ENCODE results near the gene MTHFD2L.

MTHFD2L gene

GRCh38 chr4:74324262-74324661, 166.3 kb downstream of the MTHFD2L start:
- Histone ChIP-seq H3K27me3 (ENCODE audit: control insufficient read depth in 2 of 2, insufficient read depth in 2 of 2, low read length in 2 of 2) (no peaks in the 10 kb centered on the region), H3K9ac (ENCODE audit: low read depth in 1 of 2, low read length in 2 of 2) (no peak overlapping the region), H3K4me3 (ENCODE audit: low read length in 2 of 2) (no peak overlapping the region)

GRCh38 chr4:74325886-74326285, 168.0 kb downstream of the MTHFD2L start:
- Histone ChIP-seq H3K27me3 (ENCODE audit: control insufficient read depth in 2 of 2, insufficient read depth in 2 of 2, low read length in 2 of 2) (no peaks in the 10 kb centered on the region), H3K4me3 (ENCODE audit: low read length in 2 of 2) (no peak overlapping the region), H3K36me3 (ENCODE audit: control insufficient read depth in 2 of 2, insufficient read depth in 2 of 2, low read length in 2 of 2) (no peaks in the 10 kb centered on the region), H3K9me3 (ENCODE audit: control insufficient read depth in 2 of 2, low read length in 2 of 2) (no peaks in the 10 kb centered on the region), H3K4me1 (ENCODE audit: control insufficient read depth in 2 of 2, insufficient read depth in 2 of 2, low read length in 2 of 2) (peaks cover under 1 to 3% of the 10 kb centered on the region in 2 donors), H3K9ac (ENCODE audit: low read depth in 1 of 2, low read length in 2 of 2) (no peak overlapping the region), H3K27ac (ENCODE audit: low read depth in 2 of 2, low read length in 2 of 2) (no peak overlapping the region)

More at GRCh38 chr4:74324262-74324661, 166.3 kb downstream of the MTHFD2L start:
- Histone ChIP-seq H3K27ac (ENCODE audit: low read depth in 2 of 2, low read length in 2 of 2) (no peak overlapping the region), H3K9me3 (ENCODE audit: control insufficient read depth in 2 of 2, low read length in 2 of 2) (no peaks in the 10 kb centered on the region), H3K4me1 (ENCODE audit: control insufficient read depth in 2 of 2, insufficient read depth in 2 of 2, low read length in 2 of 2) (peaks cover 3 to 4% of the 10 kb centered on the region in 2 donors), H3K36me3 (ENCODE audit: control insufficient read depth in 2 of 2, insufficient read depth in 2 of 2, low read length in 2 of 2) (no peaks in the 10 kb centered on the region)

- H3K9ac ChIP-seq (ENCODE audit: low read depth in 1 of 2, low read length in 2 of 2), result no peak overlapping the region
- no peaks in the 10 kb centered on the region for H3K27me3 ChIP-seq (ENCODE audit: control insufficient read depth in 2 of 2, insufficient read depth in 2 of 2, low read length in 2 of 2)
- no peak overlapping the region for H3K4me3 ChIP-seq (ENCODE audit: low read length in 2 of 2)
- no peaks in the 10 kb centered on the region for H3K9me3 ChIP-seq (ENCODE audit: control insufficient read depth in 2 of 2, low read length in 2 of 2)
- H3K36me3 ChIP-seq (ENCODE audit: control insufficient read depth in 2 of 2, insufficient read depth in 2 of 2, low read length in 2 of 2), result no peaks in the 10 kb centered on the region
- H3K27ac ChIP-seq (ENCODE audit: low read depth in 2 of 2, low read length in 2 of 2), result no peak overlapping the region
- peaks cover 0 to 3% of the 10 kb centered on the region in 2 donors for H3K4me1 ChIP-seq (ENCODE audit: control insufficient read depth in 2 of 2, insufficient read depth in 2 of 2, low read length in 2 of 2)
These were observed 169.8 kb downstream of the MTHFD2L start for GRCh38 chr4:74327762-74328161.

- no peak overlapping the region for H3K4me3 ChIP-seq (ENCODE audit: low read length in 2 of 2)
- no peak overlapping the region for H3K27ac ChIP-seq (ENCODE audit: low read depth in 2 of 2, low read length in 2 of 2)
- peaks cover 0 to 3% of the 10 kb centered on the region in 2 donors for H3K4me1 ChIP-seq (ENCODE audit: control insufficient read depth in 2 of 2, insufficient read depth in 2 of 2, low read length in 2 of 2)
- no peaks in the 10 kb centered on the region for H3K27me3 ChIP-seq (ENCODE audit: control insufficient read depth in 2 of 2, insufficient read depth in 2 of 2, low read length in 2 of 2)
- H3K9me3 ChIP-seq (ENCODE audit: control insufficient read depth in 2 of 2, low read length in 2 of 2), result no peaks in the 10 kb centered on the region
- no peaks in the 10 kb centered on the region for H3K36me3 ChIP-seq (ENCODE audit: control insufficient read depth in 2 of 2, insufficient read depth in 2 of 2, low read length in 2 of 2)
- no peak overlapping the region for H3K9ac ChIP-seq (ENCODE audit: low read depth in 1 of 2, low read length in 2 of 2)
These were observed 170.6 kb downstream of the MTHFD2L start for GRCh38 chr4:74328501-74328900.

- Histone ChIP-seq H3K27me3 (ENCODE audit: control insufficient read depth in 2 of 2, insufficient read depth in 2 of 2, low read length in 2 of 2) (no peaks in the 10 kb centered on the region), H3K4me3 (ENCODE audit: low read length in 2 of 2) (no peak overlapping the region), H3K9me3 (ENCODE audit: control insufficient read depth in 2 of 2, low read length in 2 of 2) (no peaks in the 10 kb centered on the region), H3K27ac (ENCODE audit: low read depth in 2 of 2, low read length in 2 of 2) (no peak overlapping the region), H3K36me3 (ENCODE audit: control insufficient read depth in 2 of 2, insufficient read depth in 2 of 2, low read length in 2 of 2) (no peaks in the 10 kb centered on the region), H3K9ac (ENCODE audit: low read depth in 1 of 2, low read length in 2 of 2) (no peak overlapping the region), H3K4me1 (ENCODE audit: control insufficient read depth in 2 of 2, insufficient read depth in 2 of 2, low read length in 2 of 2) (peaks cover 0 to 3% of the 10 kb centered on the region in 2 donors)
These were observed 171.4 kb downstream of the MTHFD2L start for GRCh38 chr4:74329307-74329706.

GRCh38 chr4:74330295-74330750, 172.4 kb downstream of the MTHFD2L start:
- H3K9ac ChIP-seq (ENCODE audit: low read depth in 1 of 2, low read length in 2 of 2), result no peak overlapping the region
- no peak overlapping the region for H3K4me3 ChIP-seq (ENCODE audit: low read length in 2 of 2)
- no peak overlapping the region for H3K27ac ChIP-seq (ENCODE audit: low read depth in 2 of 2, low read length in 2 of 2)
- H3K9me3 ChIP-seq (ENCODE audit: control insufficient read depth in 2 of 2, low read length in 2 of 2), result no peaks in the 10 kb centered on the region
- H3K36me3 ChIP-seq (ENCODE audit: control insufficient read depth in 2 of 2, insufficient read depth in 2 of 2, low read length in 2 of 2), result no peaks in the 10 kb centered on the region
- peaks cover 0 to 3% of the 10 kb centered on the region in 2 donors for H3K4me1 ChIP-seq (ENCODE audit: control insufficient read depth in 2 of 2, insufficient read depth in 2 of 2, low read length in 2 of 2)
- no peaks in the 10 kb centered on the region for H3K27me3 ChIP-seq (ENCODE audit: control insufficient read depth in 2 of 2, insufficient read depth in 2 of 2, low read length in 2 of 2)

- Histone ChIP-seq H3K4me3 (ENCODE audit: low read length in 2 of 2) (no peak overlapping the region), H3K4me1 (ENCODE audit: control insufficient read depth in 2 of 2, insufficient read depth in 2 of 2, low read length in 2 of 2) (peaks cover 0 to 3% of the 10 kb centered on the region in 2 donors), H3K36me3 (ENCODE audit: control insufficient read depth in 2 of 2, insufficient read depth in 2 of 2, low read length in 2 of 2) (no peaks in the 10 kb centered on the region), H3K9me3 (ENCODE audit: control insufficient read depth in 2 of 2, low read length in 2 of 2) (no peaks in the 10 kb centered on the region), H3K9ac (ENCODE audit: low read depth in 1 of 2, low read length in 2 of 2) (no peak overlapping the region), H3K27ac (ENCODE audit: low read depth in 2 of 2, low read length in 2 of 2) (no peak overlapping the region), H3K27me3 (ENCODE audit: control insufficient read depth in 2 of 2, insufficient read depth in 2 of 2, low read length in 2 of 2) (no peaks in the 10 kb centered on the region)
These were observed 173.3 kb downstream of the MTHFD2L start for GRCh38 chr4:74331252-74331651.

GRCh38 chr4:74331944-74332343, 174.0 kb downstream of the MTHFD2L start:
- Histone ChIP-seq H3K36me3 (ENCODE audit: control insufficient read depth in 2 of 2, insufficient read depth in 2 of 2, low read length in 2 of 2) (no peaks in the 10 kb centered on the region), H3K4me1 (ENCODE audit: control insufficient read depth in 2 of 2, insufficient read depth in 2 of 2, low read length in 2 of 2) (peaks cover 0 to 3% of the 10 kb centered on the region in 2 donors), H3K27ac (ENCODE audit: low read depth in 2 of 2, low read length in 2 of 2) (no peak overlapping the region), H3K27me3 (ENCODE audit: control insufficient read depth in 2 of 2, insufficient read depth in 2 of 2, low read length in 2 of 2) (no peaks in the 10 kb centered on the region), H3K4me3 (ENCODE audit: low read length in 2 of 2) (no peak overlapping the region), H3K9me3 (ENCODE audit: control insufficient read depth in 2 of 2, low read length in 2 of 2) (no peaks in the 10 kb centered on the region), H3K9ac (ENCODE audit: low read depth in 1 of 2, low read length in 2 of 2) (no peak overlapping the region)

- Histone ChIP-seq H3K9me3 (ENCODE audit: control insufficient read depth in 2 of 2, low read length in 2 of 2) (no peaks in the 10 kb centered on the region), H3K4me1 (ENCODE audit: control insufficient read depth in 2 of 2, insufficient read depth in 2 of 2, low read length in 2 of 2) (peaks cover 0 to 3% of the 10 kb centered on the region in 2 donors), H3K36me3 (ENCODE audit: control insufficient read depth in 2 of 2, insufficient read depth in 2 of 2, low read length in 2 of 2) (no peaks in the 10 kb centered on the region), H3K9ac (ENCODE audit: low read depth in 1 of 2, low read length in 2 of 2) (no peak overlapping the region), H3K27me3 (ENCODE audit: control insufficient read depth in 2 of 2, insufficient read depth in 2 of 2, low read length in 2 of 2) (no peaks in the 10 kb centered on the region), H3K27ac (ENCODE audit: low read depth in 2 of 2, low read length in 2 of 2) (no peak overlapping the region), H3K4me3 (ENCODE audit: low read length in 2 of 2) (no peak overlapping the region)
These were observed 176.7 kb downstream of the MTHFD2L start for GRCh38 chr4:74334636-74335035.

GRCh38 chr4:74335341-74336021, 177.6 kb downstream of the MTHFD2L start:
- no peaks in the 10 kb centered on the region for H3K27me3 ChIP-seq (ENCODE audit: control insufficient read depth in 2 of 2, insufficient read depth in 2 of 2, low read length in 2 of 2)
- no peaks in the 10 kb centered on the region for H3K9me3 ChIP-seq (ENCODE audit: control insufficient read depth in 2 of 2, low read length in 2 of 2)
- no peaks in the 10 kb centered on the region for H3K4me1 ChIP-seq (ENCODE audit: control insufficient read depth in 2 of 2, insufficient read depth in 2 of 2, low read length in 2 of 2)
- no peak overlapping the region for H3K9ac ChIP-seq (ENCODE audit: low read depth in 1 of 2, low read length in 2 of 2)
- no peak overlapping the region for H3K4me3 ChIP-seq (ENCODE audit: low read length in 2 of 2)
- H3K27ac ChIP-seq (ENCODE audit: low read depth in 2 of 2, low read length in 2 of 2), result no peak overlapping the region
- no peaks in the 10 kb centered on the region for H3K36me3 ChIP-seq (ENCODE audit: control insufficient read depth in 2 of 2, insufficient read depth in 2 of 2, low read length in 2 of 2)

Measured in mucosa of rectum (tissue), 2 donors.